Body of pancreas (tissue), 4 donors: ENCODE data around the gene PLAU. TPM values are rescaled to one million over a fixed set of nuclear protein-coding genes. Genes with fewer than 3 reads are reported as not detected.

Experiments
- ATAC-seq: fragments of 150-250 bp; one replicate; pipeline ENCODE4 v1.9.1; 2016
- DNase-seq, 4 donors: peaks; one replicate each; pipeline ENCODE4 v3.0.0-alpha.2; 2019
- H3K27ac ChIP-seq, 4 donors: fragments of 200-600 bp; sonication (generic); 1 replicate in 3 of 4; 2 replicates in 1 of 4; pipeline versions ENCODE4 v1.5.1 to v1.6.1; 2016 to 2019; ENCODE audit warnings: mild to moderate bottlenecking in 1 of 4, mixed read lengths in 1 of 4, moderate library complexity in 1 of 4
- H3K27me3 ChIP-seq, 2 donors: fragments of 200-600 bp; sonication (generic); one replicate each; pipeline ENCODE4 v1.6.0; 2016; ENCODE audit warnings: mild to moderate bottlenecking in 1 of 2
- H3K36me3 ChIP-seq, 2 donors: fragments of 200-600 bp; sonication (generic); replicated peaks in 1 of 2; 2 replicates each; pipeline ENCODE4 v1.5.1; 2016; ENCODE audit warnings: low read depth in 2 of 2; ENCODE audit not compliant: insufficient read depth in 1 of 2
- H3K4me1 ChIP-seq: fragments of 200-600 bp; sonication (generic); one replicate; pipeline ENCODE4 v1.6.0; 2016
- H3K4me3 ChIP-seq, 2 donors: fragments of 200-600 bp; sonication (generic); 1 replicate in 1 of 2; 2 replicates in 1 of 2; pipeline ENCODE4 v1.5.1; 2016 to 2019
- H3K9me3 ChIP-seq, 3 donors: fragments of 200-600 bp; sonication (generic); 1 replicate in 2 of 3; 2 replicates in 1 of 3; pipeline ENCODE4 v1.5.1; 2016
- CTCF ChIP-seq, 7 experiments: fragments of 450-650 bp in 4 of 7; fragments of 200-600 bp in 3 of 7; sonication (generic) in 3 of 7; IDR thresholded peaks; one replicate each; pipeline ENCODE4 v1.5.1; 2016 to 2019; ENCODE audit warnings: antibody characterized with exemption in 7 of 7
- POLR2A ChIP-seq, 3 donors: fragments of 450-650 bp; IDR thresholded peaks; one replicate each; pipeline ENCODE4 v1.6.1; 2016; ENCODE audit warnings: antibody characterized with exemption in 3 of 3, mild to moderate bottlenecking in 2 of 3
- WGBS, 2 donors: methylation state at CpG; one replicate each; pipeline ENCODE4 v1.1.5; 2017; 5-methylcytosine and 5-hydroxymethylcytosine counted together
- intact Hi-C: fragments of 100-400 bp; cut with DNase I; formaldehyde crosslinking; loops from one replicate; pipeline ENCODE4 v1.15.1; 2023
- total RNA-seq, 2 donors: library from RNA; depleted of rRNA; stranded (reverse); fragments of >200 nt; gene quantifications; one replicate each; pipeline ENCODE4 v1.1.0, GENCODE V29; 2016

The PLAU gene
- total RNA-seq, 2 donors from 2014 or later: 1.6 to 4.3 TPM

- no peak for TF ChIP-seq CTCF (IDR thresholded peaks at IDR 0.05)
- TF ChIP-seq POLR2A (IDR thresholded peaks at IDR 0.05): no peak
- Histone ChIP-seq H3K4me3 (no peak overlapping the region), H3K27me3 (no peaks in the 10 kb centered on the region), H3K9me3 (no peaks in the 10 kb centered on the region), H3K27ac (no peak overlapping the region), H3K36me3 (no peaks in the 10 kb centered on the region), H3K4me1 (no peaks in the 10 kb centered on the region)
- no peak for ATAC-seq
- 94 to 98% methylated on average over 2 of the region's 2 CpGs for WGBS, 2 donors
- DNase-seq: no peak
- intact Hi-C loops: no loop called here
Measured at GRCh38 chr10:73954737-73955136, 43.8 kb downstream of the PLAU start.

GRCh38 chr10:73955719-73956118, 44.8 kb downstream of the PLAU start:
- Histone ChIP-seq H3K27me3 (no peaks in the 10 kb centered on the region), H3K36me3 (no peaks in the 10 kb centered on the region), H3K4me3 (no peak overlapping the region), H3K9me3 (no peaks in the 10 kb centered on the region), H3K27ac (no peak overlapping the region), H3K4me1 (no peaks in the 10 kb centered on the region)
- ATAC-seq (no peak), DNase-seq (no peak)
- intact Hi-C loops: no loop called here
- WGBS, 2 donors: 83 to 96% methylated on average over 2 of the region's 2 CpGs
- TF ChIP-seq CTCF (IDR thresholded peaks at IDR 0.05) (no peak), POLR2A (IDR thresholded peaks at IDR 0.05) (no peak)

DNA sequence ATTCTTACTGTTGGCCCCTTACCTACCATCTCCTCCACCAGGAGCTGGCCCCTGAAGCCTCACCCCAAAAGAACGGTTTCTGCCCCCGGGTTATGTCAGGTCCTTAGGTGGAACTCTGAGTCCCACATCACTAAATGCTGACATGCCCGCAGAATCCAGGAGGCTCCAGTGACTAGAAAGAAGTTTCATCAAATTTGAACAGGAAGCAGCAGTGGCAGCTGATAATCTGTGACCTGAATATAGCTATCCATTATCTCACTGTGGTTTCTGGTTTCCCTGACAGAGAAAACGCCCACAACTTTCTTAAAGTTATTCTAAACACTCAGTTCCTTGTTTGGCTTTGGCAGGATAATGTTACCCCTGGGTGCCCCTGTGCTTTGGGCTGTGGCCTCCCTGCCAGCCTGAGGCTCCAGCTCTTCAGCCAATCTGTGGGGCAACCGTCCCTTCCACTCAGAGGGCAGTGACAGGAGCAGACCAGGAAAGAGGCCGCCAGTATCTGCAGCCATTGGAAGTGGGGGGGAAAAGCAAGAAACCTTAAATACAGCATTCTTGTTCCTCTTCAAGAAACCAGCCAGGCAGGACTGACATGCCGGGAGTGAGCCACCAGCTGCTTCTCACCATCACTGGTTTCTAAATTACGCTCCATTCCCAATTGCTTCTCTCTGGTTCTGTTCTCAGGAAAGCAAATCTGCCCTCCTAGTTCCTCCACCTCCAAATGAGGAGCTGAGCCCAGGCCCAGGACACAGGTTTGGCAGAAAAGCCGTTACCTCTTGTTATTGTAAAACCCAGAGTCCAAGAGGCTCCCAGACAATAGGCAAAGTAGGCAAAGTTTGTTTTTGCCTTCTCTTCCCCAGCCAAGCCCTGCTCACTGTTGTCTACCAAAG, 45.8 kb downstream of the PLAU start:
- no peaks in the 10 kb centered on the region for H3K36me3 ChIP-seq
- no peak overlapping the region for H3K27ac ChIP-seq
- intact Hi-C loops: no loop called here
- no peak for ATAC-seq
- TF ChIP-seq CTCF (IDR thresholded peaks at IDR 0.05) (no peak), POLR2A (IDR thresholded peaks at IDR 0.05) (no peak)
- no peaks in the 10 kb centered on the region for H3K4me1 ChIP-seq
- WGBS, 2 donors: 45 to 74% methylated on average over 8 to 9 of the region's 9 CpGs
- H3K4me3 ChIP-seq: no peak overlapping the region
- no peaks in the 10 kb centered on the region for H3K9me3 ChIP-seq
- DNase-seq: no peak
- H3K27me3 ChIP-seq: no peaks in the 10 kb centered on the region

- Histone ChIP-seq H3K4me1 (no peaks in the 10 kb centered on the region), H3K9me3 (no peaks in the 10 kb centered on the region), H3K36me3 (no peaks in the 10 kb centered on the region), H3K27ac (no peak overlapping the region), H3K4me3 (no peak overlapping the region), H3K27me3 (no peaks in the 10 kb centered on the region)
- no peak for TF ChIP-seq POLR2A (IDR thresholded peaks at IDR 0.05)
- no peak for TF ChIP-seq CTCF (IDR thresholded peaks at IDR 0.05)
- WGBS, 2 donors: 72 to 93% methylated on average over 6 of the region's 6 CpGs
- DNase-seq: no peak
- no peak for ATAC-seq
- intact Hi-C loops: no loop called here
Measured at GRCh38 chr10:73959484-73960243, 48.7 kb downstream of the PLAU start.
